Stimulated activated CD8-positive, alpha-beta memory T cell treated with anti-CD3 and anti-CD28 coated beads, Interleukin-12 subunit alpha, Interleukin-12 subunit beta, amount 100 ng/mL, for 4 hours (primary cell): ENCODE data around the gene TNS3.
"Not testable (repeated sequence)": the region's sequence is repeated elsewhere in the genome, so short reads cannot be mapped to it uniquely, and the experiment has no call there.

Source experiments
- DNase-seq: peaks from one replicate; pipeline ENCODE4 v3.0.0-alpha.2; 2020; ENCODE audit warnings: low read depth

Gene TNS3

DNA sequence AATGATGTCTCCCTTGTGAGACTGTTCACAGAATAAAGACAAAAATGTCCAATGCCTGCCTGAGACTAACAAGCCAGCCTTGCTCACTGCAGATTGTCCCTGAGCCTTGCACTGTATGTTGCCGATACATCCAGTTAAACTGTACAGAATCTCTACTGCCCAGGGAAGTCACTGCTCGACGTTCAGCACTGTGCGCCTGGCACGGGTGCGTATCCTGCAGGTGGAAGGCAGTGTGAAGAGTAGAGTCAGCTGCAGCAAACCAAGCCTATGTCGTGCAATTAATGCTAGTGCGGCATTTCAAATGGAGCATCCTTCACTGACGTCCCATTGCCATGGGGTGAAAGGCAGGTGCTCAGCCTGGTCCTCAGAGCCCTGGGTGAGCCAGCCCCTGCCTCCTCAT is 132.9 kb downstream of the TNS3 start:
- no peak for DNase-seq

DNA sequence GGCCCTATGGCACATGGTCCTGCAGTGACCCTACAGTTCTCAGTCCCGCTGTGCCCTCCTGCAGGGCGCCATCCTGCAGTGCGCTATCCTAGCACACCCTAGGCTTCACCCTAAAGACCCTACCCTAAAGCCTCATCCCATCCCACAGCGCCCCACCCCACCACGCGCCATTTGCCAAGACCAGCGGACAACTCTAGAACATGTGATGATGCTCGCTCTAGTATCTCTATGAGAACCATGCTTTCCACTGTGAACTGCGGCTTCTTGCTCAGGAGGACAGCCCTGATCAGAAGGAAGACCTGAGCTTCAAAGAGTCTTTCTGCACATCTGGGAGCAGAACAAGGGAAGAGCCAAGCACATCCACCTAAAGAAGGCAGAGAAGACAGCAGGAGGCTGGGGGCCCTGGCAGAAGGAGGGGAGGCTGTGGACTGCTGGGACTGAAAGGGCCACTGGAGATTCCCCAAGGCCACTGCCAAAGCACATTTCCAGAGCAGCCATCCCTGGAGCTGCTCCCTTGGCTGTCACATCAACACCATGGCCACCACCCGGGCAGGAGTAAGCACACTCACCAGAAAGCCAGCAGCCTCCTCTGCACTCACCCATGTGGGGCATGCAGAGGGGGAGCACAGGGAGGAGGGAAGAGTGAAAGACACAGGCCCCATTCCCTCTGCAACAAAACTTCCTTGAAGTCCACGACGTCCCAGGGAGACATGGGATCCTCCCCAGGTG is 134.1 kb downstream of the TNS3 start:
- no peak for DNase-seq

DNA sequence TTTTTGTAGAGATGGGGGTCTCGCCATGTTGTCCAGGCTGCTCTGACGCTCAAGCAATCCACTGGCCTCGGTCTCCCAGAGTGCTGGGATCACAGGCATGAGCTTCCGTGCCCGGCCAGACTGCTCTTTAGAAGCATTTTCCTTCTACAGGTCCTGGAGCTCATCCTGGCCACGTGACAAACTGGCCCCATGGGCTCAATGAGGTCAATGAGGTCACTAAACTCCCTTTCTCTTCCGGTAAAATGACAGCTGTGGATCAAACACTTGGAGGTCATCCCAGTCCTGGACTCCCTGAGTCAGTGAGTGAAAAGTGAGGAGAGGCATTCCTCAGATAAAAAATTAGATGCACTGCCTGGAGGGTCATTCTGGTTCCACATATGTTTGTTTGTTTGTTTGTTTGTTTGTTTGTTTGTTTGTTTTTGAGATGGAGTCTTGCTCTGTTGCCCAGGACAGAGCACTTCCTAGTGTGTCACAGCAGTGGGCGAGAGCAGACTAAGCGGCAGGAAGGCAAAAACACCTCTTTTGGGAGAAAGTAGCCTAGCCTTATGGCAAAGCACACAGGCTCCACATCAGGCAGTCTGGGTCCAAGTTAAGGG is 134.9 kb downstream of the TNS3 start:
- no peak for DNase-seq

DNA sequence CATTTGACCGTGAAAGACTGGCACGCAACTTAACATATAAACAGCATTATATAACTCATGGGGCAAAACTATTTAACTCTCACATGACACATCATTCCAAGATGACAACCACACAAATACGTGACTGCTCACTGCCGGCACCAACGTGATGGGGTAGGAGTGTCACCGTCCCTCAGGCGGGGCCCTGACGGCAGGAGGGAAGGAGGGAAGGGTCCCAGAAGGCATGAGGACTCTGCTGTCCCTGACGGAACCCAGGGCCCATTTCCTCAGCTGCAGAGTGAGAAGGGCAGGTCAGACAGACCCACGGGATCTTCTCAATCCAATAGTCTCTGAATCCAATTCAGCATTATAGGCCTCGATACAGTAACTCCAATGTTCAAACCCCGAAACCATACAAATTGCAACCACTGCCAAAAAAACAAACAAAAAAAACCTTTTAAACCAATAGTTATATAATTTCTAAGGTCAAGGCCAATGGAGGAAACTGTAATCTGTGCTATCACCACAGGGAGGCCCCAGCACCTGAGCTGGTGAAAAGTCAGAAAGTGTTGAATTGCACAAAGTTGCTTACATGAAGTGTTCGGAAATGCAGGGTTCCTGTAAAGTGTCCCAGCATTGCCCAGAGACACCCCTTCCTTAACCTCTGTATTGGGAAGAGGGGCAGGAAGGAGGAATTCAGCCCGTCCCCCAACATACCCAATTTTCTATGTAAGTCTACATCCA is 137.4 kb downstream of the TNS3 start:
- DNase-seq, result no peak

DNA sequence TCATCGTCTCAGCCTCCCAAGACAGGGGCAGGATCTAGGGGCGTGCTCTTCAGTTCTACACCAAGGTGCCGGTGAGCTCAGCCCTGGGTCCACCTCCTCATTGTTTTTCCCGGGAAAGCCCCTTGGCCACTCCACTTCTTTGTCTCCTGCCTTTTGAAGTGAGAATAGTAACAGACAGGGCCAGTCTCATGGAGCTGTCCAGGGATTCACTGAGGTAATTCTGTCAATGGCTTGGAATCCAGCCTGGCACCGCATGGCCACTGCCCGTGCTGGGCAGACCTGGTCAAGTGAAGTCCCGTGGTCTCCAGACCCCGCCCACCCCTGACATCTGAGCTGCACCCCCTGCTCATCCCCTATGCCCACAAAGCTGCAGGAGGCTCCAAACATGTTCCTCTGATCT is 138.9 kb downstream of the TNS3 start:
- DNase-seq, result no peak

DNA sequence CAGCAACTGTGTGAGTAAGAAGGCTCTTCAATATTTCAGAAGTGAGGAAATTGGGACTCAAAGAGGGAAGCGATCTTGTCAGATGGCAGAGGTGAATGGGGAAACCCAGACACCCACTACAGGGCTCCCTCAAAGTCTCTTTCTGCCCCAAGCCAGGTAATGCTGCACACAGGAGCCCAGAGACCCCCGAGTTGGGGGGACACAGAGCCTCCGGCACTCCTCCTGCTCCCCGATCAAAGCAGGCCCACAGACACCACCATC is 139.4 kb downstream of the TNS3 start:
- no peak for DNase-seq

DNA sequence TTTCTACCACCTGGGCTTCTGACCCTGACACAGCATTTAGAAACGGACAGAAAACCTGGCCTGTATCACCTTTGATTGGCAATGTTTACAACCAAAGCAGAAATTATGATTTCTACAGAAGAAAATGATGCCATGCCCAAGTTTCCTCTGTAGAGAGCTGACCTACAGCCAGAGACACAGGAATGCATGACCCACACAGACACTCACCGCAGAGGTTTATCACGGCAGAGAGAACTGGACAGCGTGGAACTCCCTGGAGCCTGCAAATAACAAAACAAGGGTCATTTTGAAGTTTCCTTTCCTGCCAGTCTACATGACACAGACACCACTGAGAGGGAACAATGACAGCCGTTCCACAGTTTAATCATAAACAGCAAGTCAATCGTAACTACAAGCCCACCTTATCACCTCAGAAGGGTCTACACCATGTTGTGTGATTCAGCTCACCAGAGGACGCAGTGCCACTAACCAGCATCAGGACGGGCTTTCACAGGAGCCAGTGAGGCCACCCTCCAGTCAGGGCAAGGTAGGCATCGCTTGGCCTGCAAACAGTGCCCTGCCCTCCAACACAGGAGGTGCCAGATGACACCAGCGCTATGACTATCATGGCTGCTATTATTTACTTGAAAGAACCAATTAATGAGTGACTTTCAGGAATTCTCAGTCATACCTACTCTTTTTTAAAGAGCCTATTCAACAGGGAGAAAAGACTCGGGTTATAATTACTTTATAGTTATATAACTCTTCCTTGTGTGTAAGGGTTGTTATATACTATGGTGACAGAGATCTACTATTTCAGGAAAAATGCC is 139.9 kb downstream of the TNS3 start:
- DNase-seq, result no peak

DNA sequence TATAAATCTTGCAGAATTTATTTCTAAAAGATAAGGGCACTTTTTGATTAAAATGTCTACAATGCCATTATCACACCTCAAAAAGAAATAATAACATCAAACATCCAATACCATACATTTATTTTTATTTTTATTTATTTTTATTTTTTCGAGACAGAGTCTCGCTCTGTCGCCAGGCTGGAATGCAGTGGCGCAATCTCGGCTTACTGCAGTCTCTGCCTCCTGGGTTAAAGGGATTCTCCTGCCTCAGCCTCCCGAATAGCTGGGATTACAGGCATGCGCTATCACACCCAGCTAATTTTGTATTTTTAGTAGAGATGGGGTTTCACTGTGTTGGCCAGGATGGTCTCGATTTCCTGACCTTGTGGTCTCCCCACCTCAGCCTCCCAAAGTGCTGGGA is 140.9 kb downstream of the TNS3 start:
- not testable (repeated sequence) for DNase-seq

DNA sequence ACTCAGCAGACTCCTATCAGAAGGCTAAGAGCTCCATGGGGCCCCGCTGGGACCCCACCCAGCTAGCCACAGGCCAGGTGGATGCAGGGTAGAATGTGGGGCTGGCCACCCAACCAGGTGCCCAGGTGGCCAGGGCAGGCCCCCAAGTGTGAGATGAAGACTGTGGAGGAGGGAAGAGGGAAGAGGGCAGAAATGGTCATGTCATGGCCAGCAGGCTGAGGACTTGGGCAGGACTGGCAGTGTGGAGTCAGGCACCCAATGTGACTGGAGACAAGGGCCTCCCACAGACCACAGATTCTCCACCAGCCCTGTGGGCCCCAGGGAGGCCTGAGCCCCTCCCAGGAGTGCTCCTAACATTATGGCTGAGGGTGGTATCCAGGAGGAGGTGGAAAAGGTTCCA is 141.6 kb downstream of the TNS3 start:
- DNase-seq, result no peak

DNA sequence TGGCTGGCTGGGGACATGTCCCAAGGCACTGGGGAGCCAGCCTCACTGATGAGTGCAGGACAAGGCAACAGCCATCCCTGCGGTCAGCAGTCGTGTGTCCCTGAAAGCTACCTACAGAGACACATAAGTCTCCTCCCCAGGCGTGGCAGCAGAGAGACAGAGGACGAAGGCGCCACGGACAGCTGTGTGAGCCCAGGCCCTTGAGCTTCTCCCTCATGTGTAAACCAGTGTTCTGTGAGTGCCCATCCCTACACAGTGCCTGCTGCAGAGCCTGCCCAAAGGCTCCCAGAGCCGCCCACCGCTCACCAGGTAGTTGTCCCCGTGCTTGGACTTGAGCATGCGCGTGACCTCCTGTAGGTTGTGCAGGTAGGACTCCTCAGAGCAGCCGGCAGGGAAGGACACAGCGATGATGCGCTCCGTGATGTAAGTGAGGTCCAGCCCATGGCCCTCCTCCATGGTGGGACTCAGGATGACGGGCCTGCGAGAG is 142.7 kb downstream of the TNS3 start:
- no peak for DNase-seq

DNA sequence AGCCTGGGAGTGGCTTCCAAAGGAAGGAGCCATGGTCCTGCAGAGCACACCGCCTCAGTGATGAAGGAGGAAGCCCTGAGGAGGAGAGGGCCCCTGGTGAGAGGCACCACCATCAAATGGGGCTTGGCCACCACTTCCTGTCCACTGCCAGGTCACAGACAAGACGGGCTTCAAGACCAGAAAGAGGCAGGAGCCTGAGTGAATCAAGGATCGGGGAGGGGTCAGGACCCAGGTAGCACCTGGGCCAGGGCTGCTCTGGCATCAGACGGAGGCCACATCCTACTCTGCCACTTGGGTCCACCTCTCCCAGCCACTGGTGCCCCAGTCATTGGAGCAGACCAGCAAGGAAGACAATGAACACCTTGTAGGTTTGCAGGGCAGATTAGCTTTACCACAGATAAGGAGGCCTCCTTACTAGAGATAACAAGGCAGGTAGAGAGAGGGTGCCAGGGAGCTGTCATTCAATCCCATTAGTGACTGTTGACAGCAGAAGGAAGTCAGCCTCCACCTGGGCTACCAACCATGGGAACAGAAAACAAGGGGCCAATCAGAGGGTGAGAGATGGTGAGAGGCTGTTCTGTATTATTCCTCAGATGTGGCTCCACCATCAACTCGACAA is 143.4 kb downstream of the TNS3 start:
- DNase-seq, result no peak

DNA sequence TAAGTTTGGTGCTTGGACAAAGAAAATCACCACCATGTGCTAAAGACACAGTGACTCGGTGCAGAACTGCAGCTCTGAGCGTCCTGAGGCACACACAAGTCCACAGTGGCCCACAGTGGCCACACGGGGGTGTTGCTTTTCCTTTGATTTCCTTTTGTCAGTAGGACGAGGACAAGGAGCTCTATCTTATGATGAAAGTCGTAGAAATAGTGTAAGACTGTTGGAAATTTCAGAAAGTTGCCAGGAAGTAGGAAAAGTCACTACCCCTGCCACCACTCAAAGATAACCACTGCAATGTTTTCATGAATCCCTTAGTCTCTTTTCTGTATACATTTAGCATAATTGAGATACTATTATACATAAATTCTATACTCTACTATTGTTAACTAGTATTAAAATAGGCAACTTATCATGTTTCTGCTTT is 146.0 kb downstream of the TNS3 start:
- no peak for DNase-seq

DNA sequence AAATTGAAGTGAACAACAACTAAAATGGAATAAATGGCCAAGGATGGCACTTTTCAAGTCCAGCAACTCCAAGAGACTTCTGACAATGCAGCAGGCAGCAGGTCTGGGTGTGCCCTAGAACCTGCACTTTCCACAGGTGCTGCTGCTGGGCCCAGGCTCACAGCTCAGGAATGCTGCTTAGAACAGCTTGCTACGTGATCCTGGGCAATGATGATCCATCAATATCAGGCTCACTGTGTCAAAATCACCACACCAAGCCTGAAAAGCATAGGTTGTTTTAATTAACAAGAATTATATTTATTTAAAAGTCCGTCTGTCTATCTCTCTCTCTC is 148.4 kb downstream of the TNS3 start:
- DNase-seq, result no peak

DNA sequence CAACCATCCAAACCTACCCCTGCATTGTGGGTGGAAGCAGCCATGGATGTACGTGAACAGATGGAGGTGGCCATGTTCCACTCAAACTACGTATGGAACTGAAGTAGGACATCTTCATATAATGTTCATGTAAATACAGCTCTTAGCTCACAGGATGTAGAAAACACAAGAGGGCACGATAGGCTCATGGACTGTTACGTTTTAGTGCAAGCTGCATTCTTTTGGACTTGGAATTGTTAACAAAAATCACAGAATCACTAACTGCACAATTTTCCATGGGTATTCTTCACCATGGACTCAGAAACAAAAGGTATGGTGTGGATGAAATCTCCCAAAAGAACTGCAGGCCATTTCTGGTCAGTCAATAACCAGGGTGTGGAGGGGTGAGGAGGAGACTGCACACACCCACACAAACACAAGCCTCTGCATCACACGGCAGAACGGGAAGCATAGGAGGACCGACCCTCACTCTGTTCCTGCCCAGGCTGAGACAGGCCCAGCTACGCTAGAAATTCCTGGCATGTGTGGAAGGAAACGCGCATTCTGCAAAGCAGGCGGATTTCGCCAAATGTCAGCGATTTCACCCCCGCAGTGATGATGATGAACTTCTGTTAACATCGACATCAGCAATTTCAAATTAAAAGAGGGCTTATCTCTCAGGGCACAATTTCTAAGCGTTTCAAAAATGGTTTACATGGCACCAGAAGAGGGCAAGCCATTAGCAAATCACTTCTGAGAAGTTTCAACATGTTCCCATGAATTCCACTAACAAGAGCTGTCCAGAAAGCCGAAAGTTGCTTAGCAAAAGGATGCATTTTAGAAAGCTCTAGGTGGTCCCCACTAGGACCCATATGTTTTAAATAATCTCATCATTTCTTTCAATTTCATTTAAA is 149.0 kb downstream of the TNS3 start:
- DNase-seq, result no peak

DNA sequence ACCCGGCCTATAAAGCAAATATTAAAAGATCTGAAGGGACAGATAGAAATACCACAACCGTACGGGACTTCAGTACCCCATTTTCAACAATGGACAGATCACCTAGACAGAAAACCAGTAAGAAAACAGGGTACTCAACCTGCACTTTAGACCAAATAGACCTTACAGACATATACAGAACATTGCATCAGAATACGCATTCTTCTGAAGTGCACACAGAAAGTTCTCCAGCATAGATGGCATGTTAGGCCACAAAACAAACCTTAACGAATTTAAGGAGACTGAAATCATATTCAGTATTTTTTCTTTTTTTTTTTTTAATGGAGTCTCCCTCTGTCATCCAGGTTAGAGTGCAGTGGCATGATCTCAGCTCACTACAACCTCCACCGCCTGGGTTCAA is 151.5 kb downstream of the TNS3 start:
- no peak for DNase-seq

DNA sequence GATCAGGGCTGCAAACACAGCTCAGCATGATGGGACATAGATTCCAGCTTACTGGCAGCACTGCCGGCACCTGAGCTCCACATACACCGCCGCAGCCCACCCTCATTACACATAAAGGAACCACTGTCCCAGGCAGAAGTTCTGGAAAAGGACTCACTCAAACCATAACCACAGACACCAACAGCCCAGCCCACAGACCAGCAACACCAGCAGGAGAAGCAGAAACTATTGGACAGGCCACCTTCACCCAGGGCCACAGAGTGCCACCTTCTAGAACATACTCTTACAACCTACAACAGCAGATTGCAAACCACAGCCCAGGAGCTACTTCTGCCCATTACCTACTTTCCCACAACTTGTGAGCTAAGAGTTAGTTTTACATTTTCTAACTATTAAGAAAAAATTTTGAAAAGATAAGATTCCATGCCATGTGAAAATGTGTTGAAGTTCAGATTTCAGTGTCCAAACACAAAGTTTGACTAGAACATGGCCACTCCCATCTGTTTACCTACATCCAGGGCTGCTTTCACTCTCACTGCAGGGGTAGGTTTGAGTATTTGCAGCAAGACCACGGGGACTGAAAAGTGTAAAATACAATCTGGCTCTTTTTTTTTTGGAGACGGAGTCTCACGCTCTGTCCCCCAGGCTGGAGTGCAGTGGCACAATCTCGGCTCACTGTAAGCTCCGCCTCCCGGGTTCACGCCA is 153.0 kb downstream of the TNS3 start:
- DNase-seq, result no peak

DNA sequence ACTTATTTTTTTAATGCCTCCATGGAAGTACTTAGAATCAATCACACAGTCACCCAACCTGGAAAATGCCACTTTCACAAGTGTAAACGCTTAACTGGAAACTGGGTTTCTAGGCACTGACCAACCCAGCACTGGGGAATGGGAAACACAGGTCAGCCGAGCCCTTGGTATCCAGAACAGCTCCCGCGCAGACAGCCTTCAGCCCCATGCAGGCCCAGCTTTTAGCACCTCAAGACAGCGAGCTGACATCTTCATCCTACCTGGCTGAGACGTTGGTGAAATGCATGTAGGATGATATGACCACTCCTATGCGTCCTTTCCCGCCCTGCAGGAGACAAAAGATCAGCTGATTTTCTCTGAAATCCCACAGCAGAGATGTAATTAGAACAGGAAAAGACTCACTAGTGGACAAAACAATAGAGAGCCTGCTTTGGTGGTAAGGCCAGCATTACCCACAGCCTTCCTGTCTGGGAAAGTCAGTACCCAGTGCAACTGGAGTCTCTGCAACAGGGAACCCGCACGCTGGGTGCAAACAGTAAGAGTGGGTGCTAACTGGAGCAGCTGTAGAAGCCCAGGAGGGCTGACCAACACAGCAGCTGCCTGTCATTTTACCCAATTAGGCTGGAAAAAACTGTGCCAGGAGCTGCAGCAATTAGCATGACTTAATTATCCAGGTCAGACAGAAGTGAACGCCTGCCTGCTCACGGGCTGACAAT is 153.7 kb downstream of the TNS3 start:
- no peak for DNase-seq

DNA sequence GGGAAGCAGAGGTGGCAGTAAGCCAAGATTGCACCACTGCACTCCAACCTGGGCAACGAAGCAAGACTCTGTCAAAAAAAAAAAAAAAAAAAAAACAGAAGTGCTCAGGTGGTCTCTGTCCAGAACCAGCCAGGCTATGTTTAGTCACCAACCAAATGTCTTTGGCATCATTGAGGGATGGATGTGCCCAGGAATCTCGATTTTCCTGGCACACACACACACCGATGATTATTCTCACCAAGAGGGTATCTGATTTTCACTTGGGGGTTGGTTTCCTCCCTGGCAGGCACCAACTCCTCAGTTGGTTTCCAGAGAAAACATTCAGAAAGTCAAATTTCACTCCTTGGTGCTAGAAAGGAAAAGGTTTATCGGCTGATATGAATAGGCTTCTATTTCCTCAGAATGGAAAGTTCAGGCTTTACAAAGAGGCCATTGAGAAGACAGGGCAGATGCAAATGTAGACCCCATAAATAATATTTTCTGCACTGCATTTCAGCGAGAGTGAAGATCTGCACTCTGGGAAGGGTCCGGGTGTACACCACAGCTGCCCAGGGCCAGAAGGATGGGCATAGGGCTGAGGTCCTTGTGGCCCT is 154.8 kb downstream of the TNS3 start:
- no peak for DNase-seq

DNA sequence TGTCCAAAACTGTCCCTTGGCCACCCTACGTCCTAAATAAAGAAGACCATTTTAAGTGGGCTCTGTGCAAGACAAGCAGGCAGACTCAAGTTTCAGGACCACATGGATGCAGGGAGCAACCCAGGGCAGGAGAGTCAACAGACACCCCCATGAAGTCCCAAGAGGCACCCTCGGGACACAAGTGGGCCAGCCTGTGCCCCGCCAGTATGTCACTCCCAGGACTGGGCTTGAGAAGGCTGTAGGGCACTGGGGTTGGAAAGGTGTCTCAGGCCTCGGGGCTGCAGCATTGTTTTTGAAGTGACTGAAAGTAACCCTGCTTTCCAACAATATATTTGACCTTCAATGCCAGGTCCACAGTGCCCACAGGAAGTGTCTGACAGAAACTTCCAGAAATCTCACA is 157.4 kb downstream of the TNS3 start:
- DNase-seq, result no peak

DNA sequence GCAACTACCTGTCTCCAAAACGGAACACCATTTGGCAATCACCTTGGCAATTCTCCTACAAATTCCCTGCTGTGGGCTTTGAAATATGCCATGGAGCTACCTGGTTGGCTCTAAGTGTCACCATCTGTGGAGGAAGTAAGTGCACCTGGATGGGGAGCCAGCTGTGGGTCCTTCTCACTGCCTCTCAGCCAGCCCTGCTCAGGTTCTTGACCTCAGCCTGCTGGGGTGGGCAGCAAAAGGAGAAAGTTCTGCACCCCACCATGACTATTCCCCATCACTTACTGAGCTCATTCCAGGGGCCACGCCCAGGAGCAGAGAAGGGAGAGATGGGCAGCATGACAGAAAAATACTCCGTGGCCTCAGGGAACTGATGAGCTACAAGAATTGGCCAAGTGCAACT is 158.7 kb downstream of the TNS3 start:
- DNase-seq, result no peak
